Gastrocnemius medialis (tissue), 4 donors: ENCODE results near the gene RXRA.

Source experiments
- CTCF ChIP-seq, 5 experiments: fragments of 450-650 bp in 3 of 5; fragments of 200-600 bp in 2 of 5; sonication (generic) in 2 of 5; IDR thresholded peaks in 4 of 5; conservative IDR thresholded peaks in 1 of 5; 1 replicate in 4 of 5; 2 replicates in 1 of 5; pipeline ENCODE4 v1.5.1; 2016 to 2019; ENCODE audit warnings: antibody characterized with exemption in 5 of 5, mild to moderate bottlenecking in 3 of 5, moderate library complexity in 3 of 5
- POLR2A ChIP-seq, 2 donors: fragments of 450-650 bp; IDR thresholded peaks; one replicate each; pipeline ENCODE4 v1.6.1; 2017; ENCODE audit warnings: antibody characterized with exemption in 2 of 2, mild to moderate bottlenecking in 2 of 2, moderate library complexity in 2 of 2

DNA sequence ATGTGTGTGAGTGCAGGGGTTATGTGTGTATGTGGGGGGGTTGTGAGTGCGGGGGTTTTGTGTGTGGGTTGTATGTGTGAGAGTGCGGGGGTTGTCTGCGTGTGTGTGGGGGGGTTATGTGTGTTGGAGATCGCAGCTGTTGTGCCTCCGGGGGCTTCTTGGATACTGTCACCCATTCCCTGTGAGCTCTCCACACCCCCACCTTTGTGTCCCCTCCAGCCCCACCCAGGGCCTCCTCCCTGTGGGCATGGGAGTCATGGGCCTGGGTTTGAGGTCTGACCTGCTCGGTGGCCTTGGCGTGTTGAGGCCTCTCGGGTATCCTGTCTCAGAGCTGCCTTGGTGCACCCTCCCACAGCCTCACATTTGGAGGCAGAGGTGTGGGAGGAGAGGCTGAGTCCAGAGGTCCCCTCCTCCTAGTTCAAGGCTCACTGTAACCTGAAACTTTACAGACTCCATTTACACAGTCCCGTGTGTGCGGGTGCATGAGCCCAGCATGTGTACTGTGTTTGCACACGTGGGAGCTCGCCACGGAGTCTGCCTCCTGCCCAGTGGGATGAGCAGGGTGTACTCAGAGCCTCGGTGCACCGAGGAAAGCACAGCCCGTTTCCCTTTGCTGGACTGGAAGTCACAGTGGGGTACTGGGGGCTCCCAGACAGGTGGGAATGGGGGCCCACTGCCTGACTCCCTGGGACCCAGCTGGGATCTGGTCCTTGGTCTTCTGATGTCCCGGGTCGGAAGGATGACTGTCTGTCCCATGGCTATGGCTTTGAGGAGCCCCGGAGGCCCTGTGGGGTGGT lies 43.4 kb downstream of the RXRA start:
- TF ChIP-seq CTCF (IDR thresholded peaks at IDR 0.05 in 4 of 5, conservative IDR thresholded peaks at IDR 0.05 in 1 of 5), result no peak
- TF ChIP-seq POLR2A (IDR thresholded peaks at IDR 0.05), result no peak
